Lung microvascular endothelial cell (primary cell): ENCODE data around the gene ZNF410. TPM values are rescaled to one million over a fixed set of nuclear protein-coding genes. Genes with fewer than 3 reads are reported as not detected.
A peak's percentile ranks its signal among the peaks of the same experiment; 100 is the strongest.
"Not testable (repeated sequence)": the region's sequence is repeated elsewhere in the genome, so short reads cannot be mapped to it uniquely, and the experiment has no call there.

Source experiments
- DNase-seq, 2 donors: peaks; one replicate each; pipeline versions ENCODE4 v3.0.0 to v3.0.0-alpha.2; 2010; ENCODE audit warnings: low read depth in 2 of 2
- total RNA-seq: library from RNA; depleted of rRNA; stranded (reverse); fragments of >200 nt; gene quantifications from 2 replicates; pipeline ENCODE4 v1.2.1, GENCODE V29; 2014

ZNF410 gene, protein sequence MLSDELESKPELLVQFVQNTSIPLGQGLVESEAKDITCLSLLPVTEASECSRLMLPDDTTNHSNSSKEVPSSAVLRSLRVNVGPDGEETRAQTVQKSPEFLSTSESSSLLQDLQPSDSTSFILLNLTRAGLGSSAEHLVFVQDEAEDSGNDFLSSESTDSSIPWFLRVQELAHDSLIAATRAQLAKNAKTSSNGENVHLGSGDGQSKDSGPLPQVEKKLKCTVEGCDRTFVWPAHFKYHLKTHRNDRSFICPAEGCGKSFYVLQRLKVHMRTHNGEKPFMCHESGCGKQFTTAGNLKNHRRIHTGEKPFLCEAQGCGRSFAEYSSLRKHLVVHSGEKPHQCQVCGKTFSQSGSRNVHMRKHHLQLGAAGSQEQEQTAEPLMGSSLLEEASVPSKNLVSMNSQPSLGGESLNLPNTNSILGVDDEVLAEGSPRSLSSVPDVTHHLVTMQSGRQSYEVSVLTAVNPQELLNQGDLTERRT
- total RNA-seq: 42.9 and 52.4 TPM in 2 replicates

DNA sequence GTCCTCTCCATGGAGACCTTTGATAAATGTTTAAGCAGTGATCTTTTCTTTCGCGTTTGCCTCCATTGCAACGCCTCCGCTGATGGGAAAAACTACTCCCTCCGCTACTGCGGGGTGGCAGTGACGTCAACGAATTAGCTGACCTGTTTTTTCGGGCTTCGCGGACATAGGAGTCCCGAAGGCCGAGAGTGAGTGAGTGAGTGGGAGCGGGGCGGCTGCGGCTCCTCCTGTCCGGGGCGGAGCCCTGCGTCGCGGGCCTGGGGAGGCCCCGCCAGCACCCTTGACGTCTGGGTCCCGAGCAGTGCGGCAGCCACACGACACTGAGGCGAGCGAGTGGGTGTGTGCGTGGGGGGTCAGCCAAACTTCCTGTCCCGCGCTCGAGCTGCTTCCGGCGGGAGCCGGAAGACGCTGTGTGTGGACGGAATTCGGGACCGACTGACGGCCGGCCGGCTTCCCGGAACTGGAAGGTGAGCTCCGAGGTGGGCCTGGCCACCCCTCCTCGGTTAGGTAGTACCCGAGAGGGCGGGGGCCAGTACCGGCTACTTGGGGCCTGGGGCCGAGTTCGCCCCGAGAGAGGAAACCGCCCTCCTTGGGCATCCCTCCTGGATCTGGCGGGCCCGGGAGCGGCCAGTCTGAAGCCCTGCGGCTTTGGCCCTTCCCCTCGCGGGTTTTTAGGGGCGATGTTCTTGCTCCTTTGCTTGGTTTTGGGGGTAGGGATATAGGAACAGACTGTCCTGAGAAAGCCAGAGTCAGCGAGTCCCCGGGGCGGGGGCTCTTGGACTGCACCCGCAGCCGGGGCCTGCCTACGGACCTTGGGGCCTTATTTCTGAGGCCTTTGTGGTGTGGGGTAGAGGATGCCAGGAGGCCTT is at the start of gene ZNF410:
Gene ZNF410, plus strand, starts transcription at position 411 of the 869 bp plus-strand sequence. CDS start 5,317 bp downstream, outside the sequence.
- DNase-seq: peak; percentile 93 to 96

DNA sequence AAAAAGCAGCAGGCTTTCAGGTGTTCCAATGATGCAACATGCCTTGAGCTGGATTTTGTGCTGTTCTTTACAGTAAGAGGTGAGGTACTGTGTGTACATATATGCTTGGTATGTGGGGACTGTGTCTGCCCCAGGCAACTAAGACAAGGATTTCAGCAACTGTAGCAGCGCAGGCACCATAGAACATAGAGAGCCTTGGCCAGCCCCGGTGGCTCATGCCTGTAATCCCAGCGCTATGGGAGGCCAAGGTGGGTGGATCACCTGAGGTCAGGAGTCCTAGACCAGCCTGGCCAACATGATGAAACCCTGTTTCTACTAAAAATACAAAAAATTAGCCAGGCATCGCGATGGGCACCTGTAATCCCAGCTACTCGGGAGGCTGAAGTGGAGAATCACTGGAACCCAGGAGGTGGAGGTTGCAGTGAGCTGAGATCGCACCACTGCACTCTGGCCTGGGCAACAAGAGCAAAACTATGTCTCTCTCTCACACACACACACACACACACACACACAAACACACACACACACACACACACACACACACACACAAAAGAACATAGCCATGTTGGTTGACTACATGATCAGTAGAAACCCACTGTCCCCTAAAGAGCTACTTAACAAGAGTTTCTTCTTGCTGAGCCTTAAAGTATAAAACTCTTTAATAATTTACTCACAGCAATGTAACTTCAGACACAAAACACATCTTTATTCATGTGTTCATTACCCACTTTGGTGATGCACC is 48.2 kb upstream of the ZNF410 start:
- DNase-seq: not testable (repeated sequence)

GRCh38 chr14:73842201-73842600 is 44.5 kb upstream of the ZNF410 start:
- no peak for DNase-seq

- DNase-seq: no peak
These were observed 43.8 kb upstream of the ZNF410 start for GRCh38 chr14:73842851-73843250.

GRCh38 chr14:73843296-73843695 is 43.4 kb upstream of the ZNF410 start:
- no peak for DNase-seq

DNA sequence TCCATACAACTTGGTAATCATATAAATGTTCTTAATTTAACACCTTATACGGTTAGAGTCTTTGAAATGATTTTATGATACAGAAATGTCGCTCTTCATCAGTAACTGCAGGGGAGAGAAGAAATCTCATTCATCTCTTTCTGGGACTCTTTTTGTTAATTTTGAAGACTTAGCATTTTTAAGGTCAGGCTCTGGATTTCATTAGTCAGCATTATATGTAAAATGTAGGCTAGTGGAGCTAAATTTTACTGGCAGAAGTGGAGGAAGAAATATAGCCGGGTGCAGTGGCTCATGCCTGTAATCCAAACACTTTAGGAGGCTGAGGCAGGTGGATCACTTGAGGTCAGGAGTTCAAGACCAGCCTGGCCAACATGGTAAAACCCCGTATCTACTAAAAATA is 39.7 kb upstream of the ZNF410 start:
- DNase-seq: no peak

DNA sequence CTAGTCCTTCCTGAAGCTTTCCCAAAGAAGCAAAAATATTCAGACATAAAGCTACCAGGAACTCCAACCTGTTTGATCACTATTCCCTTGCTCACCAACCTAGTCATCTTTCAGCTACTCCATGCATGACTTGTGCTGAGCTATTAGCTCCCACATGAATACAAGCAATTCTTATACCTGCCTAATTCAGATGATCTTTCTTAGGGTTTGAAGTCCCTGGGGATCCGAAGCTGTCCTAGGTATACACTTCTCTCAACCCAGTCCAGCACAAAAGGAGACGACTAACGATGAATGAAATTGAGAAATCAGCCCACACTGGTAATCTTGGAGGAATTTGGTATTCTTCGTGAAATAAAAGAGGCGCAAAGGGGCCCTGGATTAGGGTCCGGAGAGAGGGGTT is 35.7 kb upstream of the ZNF410 start:
- DNase-seq: no peak

DNA sequence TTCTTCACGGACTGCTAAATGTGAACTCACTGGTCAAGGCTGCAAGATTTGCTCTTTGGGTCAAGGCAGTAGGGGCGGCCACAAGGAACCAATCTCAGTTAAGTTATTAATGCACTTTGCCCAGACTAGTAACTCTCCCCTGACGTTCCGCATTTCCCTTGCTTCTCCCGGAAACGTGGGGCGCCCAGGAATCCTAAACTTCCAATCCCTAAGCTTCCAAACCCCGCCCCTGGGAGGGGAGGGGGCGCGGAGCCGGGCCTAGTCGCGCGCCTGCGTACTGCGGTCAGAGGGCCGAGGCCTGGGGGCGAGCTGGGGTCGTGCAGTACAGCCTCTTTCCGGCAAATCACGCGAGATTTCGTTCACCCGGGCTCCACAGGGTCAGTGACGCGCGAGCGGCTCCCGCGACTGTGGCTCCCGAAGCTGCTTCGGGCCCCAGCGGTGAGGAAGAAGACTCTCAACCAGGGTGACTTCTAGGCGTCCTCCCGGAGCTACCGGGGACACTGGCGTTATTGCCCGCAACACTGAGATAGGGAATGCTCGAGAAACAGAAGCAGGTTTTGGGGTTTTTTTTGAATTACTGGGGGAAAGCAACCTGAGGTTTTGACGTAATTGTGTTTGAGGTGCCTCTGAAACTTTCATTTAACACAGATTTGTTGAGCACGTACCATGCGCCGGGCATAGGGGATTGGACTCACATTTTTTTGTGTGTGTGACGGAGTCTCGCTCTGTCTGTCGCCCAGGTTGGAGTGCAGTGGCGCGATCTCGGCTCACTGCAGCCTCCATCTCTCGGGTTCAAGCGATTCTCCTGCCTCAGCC is 34.9 kb upstream of the ZNF410 start, which contains the start of gene PTGR2:
Gene PTGR2, plus strand, starts transcription at position 265 of the 816 bp plus-strand sequence. CDS start 7,032 bp downstream, outside the sequence.
- peak; percentile 93 to 97 for DNase-seq

- DNase-seq: peak in 1 of 2 donors; percentile 12
These were observed 27.5 kb upstream of the ZNF410 start for GRCh38 chr14:73859145-73859544.

- DNase-seq: no peak
These were observed 25.6 kb upstream of the ZNF410 start for GRCh38 chr14:73861073-73861472.

GRCh38 chr14:73862480-73862879 is 24.2 kb upstream of the ZNF410 start:
- DNase-seq: no peak

GRCh38 chr14:73863209-73863608 is 23.4 kb upstream of the ZNF410 start:
- DNase-seq: no peak

DNA sequence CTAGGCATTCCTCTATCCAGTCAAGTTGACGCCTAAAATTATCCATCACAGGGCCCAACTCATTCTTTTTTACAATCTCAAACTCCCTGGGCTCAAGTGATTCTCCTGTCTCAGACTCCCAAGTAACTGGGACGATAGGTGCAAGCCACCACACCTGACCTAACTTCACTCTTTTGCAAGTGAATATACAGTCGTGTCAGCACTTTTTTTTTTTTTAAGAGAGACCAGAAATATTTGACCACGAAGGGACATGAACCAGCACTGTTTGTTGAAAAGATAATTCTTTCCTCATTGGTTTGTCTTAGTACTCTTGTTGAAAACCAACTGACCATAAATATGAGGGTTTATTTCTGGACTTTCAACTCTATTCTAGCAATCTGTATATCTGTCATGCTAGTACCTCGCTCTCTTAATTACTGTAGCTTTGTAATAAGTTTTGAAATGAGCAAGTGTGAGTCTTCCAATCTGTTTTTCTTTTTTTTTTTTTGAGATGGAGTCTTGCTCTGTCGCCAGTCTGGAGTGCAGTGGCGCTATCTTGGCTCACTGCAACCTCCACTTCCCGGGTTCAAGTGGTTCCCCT is 21.0 kb upstream of the ZNF410 start:
- DNase-seq: no peak

- DNase-seq: not testable (repeated sequence)
These were observed 16.9 kb upstream of the ZNF410 start for GRCh38 chr14:73869754-73870153.

GRCh38 chr14:73870525-73871235 is 16.0 kb upstream of the ZNF410 start:
- no peak for DNase-seq

- no peak for DNase-seq
These were observed 13.0 kb upstream of the ZNF410 start for GRCh38 chr14:73873660-73874059.

- DNase-seq: no peak
These were observed 8.9 kb upstream of the ZNF410 start for GRCh38 chr14:73877790-73878189.

- DNase-seq: peak in 1 of 2 donors; percentile 85
These were observed 8.2 kb upstream of the ZNF410 start for GRCh38 chr14:73878436-73878835.

DNA sequence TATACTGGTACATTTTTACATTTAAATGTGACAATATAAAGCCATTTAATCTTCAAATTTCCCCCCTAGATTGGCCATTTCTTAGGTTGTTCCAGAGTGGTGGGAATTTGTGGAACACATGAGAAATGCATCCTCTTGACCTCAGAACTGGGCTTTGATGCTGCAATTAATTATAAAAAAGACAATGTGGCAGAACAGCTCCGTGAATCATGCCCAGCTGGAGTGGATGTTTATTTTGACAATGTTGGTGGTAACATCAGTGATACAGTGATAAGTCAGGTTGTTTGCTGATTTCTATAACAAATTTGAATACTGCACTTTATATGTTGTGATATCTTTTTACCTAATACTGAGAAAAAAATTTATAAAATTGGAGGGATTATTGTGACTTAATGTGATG is 7.6 kb upstream of the ZNF410 start:
- DNase-seq: peak in 1 of 2 donors; percentile 91
